Measurements from ENCODE around the gene KIF5C.

- TF ChIP-seq POLR2AphosphoS5 (IDR thresholded peaks at IDR 0.05; ENCODE audit: low read depth) (no peak), CTCF (IDR thresholded peaks at IDR 0.05; ENCODE audit: insufficient read depth, low read length) (no peak), GABPA (IDR thresholded peaks at IDR 0.05; ENCODE audit: low read depth) (no peak), REST (IDR thresholded peaks at IDR 0.05; ENCODE audit: insufficient replicate concordance, low read depth) (no peak), SPI1 (IDR thresholded peaks at IDR 0.05; ENCODE audit: borderline replicate concordance, low read depth) (no peak)
Observed at GRCh38 chr2:149068996-149069888, 194.2 kb downstream of the KIF5C start.
